ENCODE data around the gene ARL4A.
"Not testable (repeated sequence)": the region's sequence is repeated elsewhere in the genome, so short reads cannot be mapped to it uniquely, and the experiment has no call there.

The ARL4A gene

GRCh38 chr7:12642508-12642907, 44.9 kb upstream of the ARL4A start:
- Histone ChIP-seq H3K4me3 (ENCODE audit: low read depth, low read length) (no peak overlapping the region), H3K27me3 (ENCODE audit: insufficient read depth, low read depth, severe bottlenecking) (no peaks in the 10 kb centered on the region), H3K36me3 (no peaks in the 10 kb centered on the region), H3K9me3 (ENCODE audit: severe bottlenecking) (no peaks in the 10 kb centered on the region), H3K27ac (no peak overlapping the region)
- TF ChIP-seq CTCF (IDR thresholded peaks at IDR 0.05; ENCODE audit: low read depth, low read length): no peak
- DNase-seq: no peak

- Histone ChIP-seq H3K9me3 (ENCODE audit: severe bottlenecking) (no peaks in the 10 kb centered on the region), H3K27ac (no peak overlapping the region), H3K4me3 (ENCODE audit: low read depth, low read length) (no peak overlapping the region), H3K27me3 (ENCODE audit: insufficient read depth, low read depth, severe bottlenecking) (no peaks in the 10 kb centered on the region), H3K36me3 (no peaks in the 10 kb centered on the region)
- no peak for DNase-seq
- no peak for TF ChIP-seq CTCF (IDR thresholded peaks at IDR 0.05; ENCODE audit: low read depth, low read length)
Observed at GRCh38 chr7:12643001-12643643, 44.3 kb upstream of the ARL4A start.

- H3K27me3 ChIP-seq (ENCODE audit: insufficient read depth, low read depth, severe bottlenecking): no peaks in the 10 kb centered on the region
- TF ChIP-seq CTCF (IDR thresholded peaks at IDR 0.05; ENCODE audit: low read depth, low read length): no peak
- H3K9me3 ChIP-seq (ENCODE audit: severe bottlenecking): no peaks in the 10 kb centered on the region
- H3K36me3 ChIP-seq: no peaks in the 10 kb centered on the region
- DNase-seq: no peak
- no peak overlapping the region for H3K27ac ChIP-seq
- H3K4me3 ChIP-seq (ENCODE audit: low read depth, low read length): no peak overlapping the region
Observed at GRCh38 chr7:12643644-12644043, 43.8 kb upstream of the ARL4A start.

- DNase-seq; H3K4me3 ChIP-seq (ENCODE audit: low read depth, low read length); H3K27ac ChIP-seq; H3K27me3 ChIP-seq (ENCODE audit: insufficient read depth, low read depth, severe bottlenecking); H3K36me3 ChIP-seq; H3K9me3 ChIP-seq (ENCODE audit: severe bottlenecking): not testable (repeated sequence)
Observed at GRCh38 chr7:12645212-12645611, 42.2 kb upstream of the ARL4A start.

- Histone ChIP-seq H3K36me3 (no peaks in the 10 kb centered on the region), H3K4me3 (ENCODE audit: low read depth, low read length) (no peak overlapping the region), H3K27ac (no peak overlapping the region), H3K27me3 (ENCODE audit: insufficient read depth, low read depth, severe bottlenecking) (no peaks in the 10 kb centered on the region), H3K9me3 (ENCODE audit: severe bottlenecking) (no peaks in the 10 kb centered on the region)
- TF ChIP-seq CTCF (IDR thresholded peaks at IDR 0.05; ENCODE audit: low read depth, low read length): no peak
- no peak for DNase-seq
Observed at GRCh38 chr7:12646139-12646538, 41.3 kb upstream of the ARL4A start.

GRCh38 chr7:12647364-12648219, 39.8 kb upstream of the ARL4A start:
- H3K27ac ChIP-seq: no peak overlapping the region
- H3K4me3 ChIP-seq (ENCODE audit: low read depth, low read length): no peak overlapping the region
- no peaks in the 10 kb centered on the region for H3K36me3 ChIP-seq
- no peak for TF ChIP-seq CTCF (IDR thresholded peaks at IDR 0.05; ENCODE audit: low read depth, low read length)
- DNase-seq: no peak
- H3K9me3 ChIP-seq (ENCODE audit: severe bottlenecking): no peaks in the 10 kb centered on the region
- no peaks in the 10 kb centered on the region for H3K27me3 ChIP-seq (ENCODE audit: insufficient read depth, low read depth, severe bottlenecking)
